ENCODE results near the gene NTM.

NTM gene

DNA sequence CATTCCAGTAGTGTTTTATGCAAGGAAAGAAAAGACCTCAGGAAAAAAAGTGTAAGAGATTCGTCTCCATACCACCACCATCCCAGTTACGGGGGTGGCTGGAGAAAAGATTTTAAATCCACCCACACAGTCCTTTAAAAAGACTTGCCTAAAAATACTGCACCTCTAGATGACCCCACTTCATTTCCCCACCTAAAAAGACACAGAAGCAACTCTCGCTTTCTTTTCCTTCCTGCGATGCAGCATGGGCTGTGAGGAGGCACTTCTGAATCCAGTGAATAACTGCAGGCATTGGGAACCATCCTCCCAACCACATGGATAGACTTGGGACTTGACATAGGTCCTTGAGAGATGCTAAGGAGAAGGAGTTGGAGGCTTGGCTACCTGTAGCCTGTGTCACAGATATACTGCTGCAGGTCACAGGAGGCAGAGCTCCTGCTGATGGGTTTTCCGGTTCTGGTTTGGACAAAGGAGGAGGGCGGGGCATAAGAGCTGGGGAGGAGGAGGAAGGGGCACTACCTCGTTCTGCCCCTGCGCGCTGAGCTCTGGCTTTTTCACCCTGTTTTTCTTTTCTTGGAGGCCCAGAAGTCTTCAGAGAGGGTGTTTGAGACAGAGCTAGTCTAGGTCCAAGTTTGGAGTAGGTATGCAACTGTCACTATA lies 285.9 kb downstream of the NTM start:
- Histone ChIP-seq H3K79me2 (ENCODE audit: insufficient read depth, low read length) (peaks cover 50% of the 10 kb centered on the region), H3K9ac (ENCODE audit: low read depth, low read length, poor library complexity, severe bottlenecking) (peak overlapping the region; percentile 96), H3K4me3 (ENCODE audit: low read length, poor library complexity, severe bottlenecking) (peak overlapping the region; percentile 75), H3K36me3 (ENCODE audit: insufficient read depth, low read length) (no peaks in the 10 kb centered on the region), H3K9me2 (replicated peaks; ENCODE audit: low read depth, low read length) (no peaks in the 10 kb centered on the region), H3F3A (ENCODE audit: low read depth) (peaks cover 13% of the 10 kb centered on the region; the same call in 1 of the 2 replicates), H3K4me2 (ENCODE audit: low read depth, low read length, poor library complexity, severe bottlenecking) (peak overlapping the region; percentile 83), H2AFZ (ENCODE audit: low read length) (no peak overlapping the region), H3K27me3 (ENCODE audit: insufficient read depth, low read length, poor library complexity, severe bottlenecking) (no peaks in the 10 kb centered on the region), H4K20me1 (ENCODE audit: insufficient read depth, low read length, poor library complexity, severe bottlenecking) (no peaks in the 10 kb centered on the region), H3K4me1 (ENCODE audit: insufficient read depth, low read length, poor library complexity, severe bottlenecking) (peaks cover 85% of the 10 kb centered on the region), H3K9me3 (ENCODE audit: insufficient read depth, low read depth, low read length) (no peaks in the 10 kb centered on the region)
- TF ChIP-seq EZH2phosphoT487 (IDR thresholded peaks at IDR 0.05; ENCODE audit: borderline replicate concordance) = no peak
- TF ChIP-seq, protein P1, sequence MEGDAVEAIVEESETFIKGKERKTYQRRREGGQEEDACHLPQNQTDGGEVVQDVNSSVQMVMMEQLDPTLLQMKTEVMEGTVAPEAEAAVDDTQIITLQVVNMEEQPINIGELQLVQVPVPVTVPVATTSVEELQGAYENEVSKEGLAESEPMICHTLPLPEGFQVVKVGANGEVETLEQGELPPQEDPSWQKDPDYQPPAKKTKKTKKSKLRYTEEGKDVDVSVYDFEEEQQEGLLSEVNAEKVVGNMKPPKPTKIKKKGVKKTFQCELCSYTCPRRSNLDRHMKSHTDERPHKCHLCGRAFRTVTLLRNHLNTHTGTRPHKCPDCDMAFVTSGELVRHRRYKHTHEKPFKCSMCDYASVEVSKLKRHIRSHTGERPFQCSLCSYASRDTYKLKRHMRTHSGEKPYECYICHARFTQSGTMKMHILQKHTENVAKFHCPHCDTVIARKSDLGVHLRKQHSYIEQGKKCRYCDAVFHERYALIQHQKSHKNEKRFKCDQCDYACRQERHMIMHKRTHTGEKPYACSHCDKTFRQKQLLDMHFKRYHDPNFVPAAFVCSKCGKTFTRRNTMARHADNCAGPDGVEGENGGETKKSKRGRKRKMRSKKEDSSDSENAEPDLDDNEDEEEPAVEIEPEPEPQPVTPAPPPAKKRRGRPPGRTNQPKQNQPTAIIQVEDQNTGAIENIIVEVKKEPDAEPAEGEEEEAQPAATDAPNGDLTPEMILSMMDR (conservative IDR thresholded peaks at IDR 0.05; ENCODE audit: low read length) = no peak

DNA sequence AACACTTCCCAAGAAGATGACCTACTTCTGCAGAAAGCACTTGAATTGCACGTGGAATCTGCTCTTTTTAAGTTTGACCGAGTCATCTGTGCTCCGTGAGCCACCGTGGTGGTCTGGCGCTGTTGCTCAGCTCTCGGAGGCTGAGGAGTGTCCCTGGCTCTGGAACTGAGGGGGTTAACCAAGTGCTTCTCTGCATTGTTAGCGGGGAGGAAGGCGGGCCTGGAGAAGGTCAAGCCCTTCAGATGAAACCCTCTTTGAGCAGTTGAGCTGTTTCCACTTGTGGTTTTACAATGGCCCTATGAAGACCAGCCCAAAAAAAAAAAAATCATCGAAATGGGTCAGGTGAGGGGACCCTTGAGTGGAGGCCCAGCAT lies 286.4 kb downstream of the NTM start:
- TF ChIP-seq, protein P1 (conservative IDR thresholded peaks at IDR 0.05; ENCODE audit: low read length) = peak; percentile 48
- TF ChIP-seq EZH2phosphoT487 (IDR thresholded peaks at IDR 0.05; ENCODE audit: borderline replicate concordance) = no peak
- Histone ChIP-seq H3K36me3 (ENCODE audit: insufficient read depth, low read length) (no peaks in the 10 kb centered on the region), H3K4me2 (ENCODE audit: low read depth, low read length, poor library complexity, severe bottlenecking) (peak overlapping the region; percentile 83), H3K9me2 (replicated peaks; ENCODE audit: low read depth, low read length) (no peaks in the 10 kb centered on the region), H3K4me3 (ENCODE audit: low read length, poor library complexity, severe bottlenecking) (peak overlapping the region; percentile 75), H2AFZ (ENCODE audit: low read length) (no peak overlapping the region), H3K27me3 (ENCODE audit: insufficient read depth, low read length, poor library complexity, severe bottlenecking) (no peaks in the 10 kb centered on the region), H3K4me1 (ENCODE audit: insufficient read depth, low read length, poor library complexity, severe bottlenecking) (peaks cover 89% of the 10 kb centered on the region), H3F3A (ENCODE audit: low read depth) (peaks cover 13% of the 10 kb centered on the region; the same call in 1 of the 2 replicates), H4K20me1 (ENCODE audit: insufficient read depth, low read length, poor library complexity, severe bottlenecking) (no peaks in the 10 kb centered on the region), H3K79me2 (ENCODE audit: insufficient read depth, low read length) (peaks cover 54% of the 10 kb centered on the region), H3K9me3 (ENCODE audit: insufficient read depth, low read depth, low read length) (no peaks in the 10 kb centered on the region), H3K9ac (ENCODE audit: low read depth, low read length, poor library complexity, severe bottlenecking) (peak overlapping the region; percentile 96)

DNA sequence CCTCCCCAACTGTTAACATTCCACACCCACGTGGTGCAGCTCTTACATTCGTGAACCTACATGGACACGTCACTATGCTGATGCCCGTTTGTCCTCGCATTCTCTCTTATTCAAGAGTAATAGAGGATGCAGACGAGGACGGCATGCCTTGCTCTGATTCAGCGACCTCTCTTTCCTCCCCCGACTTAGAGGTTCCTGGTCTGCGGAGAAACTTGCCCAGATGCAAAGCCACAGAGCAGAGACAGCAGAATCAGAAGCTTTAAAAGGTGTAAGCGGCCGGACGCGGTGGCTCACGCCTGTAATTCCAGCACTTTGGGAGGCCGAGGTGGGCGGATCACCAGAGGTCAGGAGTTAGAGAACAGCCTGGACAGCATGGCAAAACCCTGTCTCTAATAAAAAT lies 288.0 kb downstream of the NTM start:
- no peaks in the 10 kb centered on the region for H3K9me3 ChIP-seq (ENCODE audit: insufficient read depth, low read depth, low read length)
- no peaks in the 10 kb centered on the region for H4K20me1 ChIP-seq (ENCODE audit: insufficient read depth, low read length, poor library complexity, severe bottlenecking)
- H3K79me2 ChIP-seq (ENCODE audit: insufficient read depth, low read length) = peaks cover 69% of the 10 kb centered on the region
- H3K36me3 ChIP-seq (ENCODE audit: insufficient read depth, low read length) = no peaks in the 10 kb centered on the region
- H3K4me1 ChIP-seq (ENCODE audit: insufficient read depth, low read length, poor library complexity, severe bottlenecking) = peaks cover 89% of the 10 kb centered on the region
- H3K27me3 ChIP-seq (ENCODE audit: insufficient read depth, low read length, poor library complexity, severe bottlenecking) = no peaks in the 10 kb centered on the region
- peaks cover 13% of the 10 kb centered on the region; the same call in 1 of the 2 replicates for H3F3A ChIP-seq (ENCODE audit: low read depth)
- H3K4me2 ChIP-seq (ENCODE audit: low read depth, low read length, poor library complexity, severe bottlenecking) = peak overlapping the region; percentile 83
- H2AFZ ChIP-seq (ENCODE audit: low read length) = no peak overlapping the region
- H3K4me3 ChIP-seq (ENCODE audit: low read length, poor library complexity, severe bottlenecking) = peak overlapping the region; percentile 75
- H3K9ac ChIP-seq (ENCODE audit: low read depth, low read length, poor library complexity, severe bottlenecking) = peak overlapping the region; percentile 96
- no peak for TF ChIP-seq EZH2phosphoT487 (IDR thresholded peaks at IDR 0.05; ENCODE audit: borderline replicate concordance)
- TF ChIP-seq, protein P1 (conservative IDR thresholded peaks at IDR 0.05; ENCODE audit: low read length) = no peak
- H3K9me2 ChIP-seq (replicated peaks; ENCODE audit: low read depth, low read length) = no peaks in the 10 kb centered on the region

Data from Loucy (cell line).